Measurements from ENCODE around the gene SLC13A4.

The SLC13A4 gene

GRCh38 chr7:135761751-135762488 is 33.9 kb upstream of the SLC13A4 start:
- no peaks in the 10 kb centered on the region; the same call in 1 of the 2 replicates for H3K27me3 ChIP-seq (ENCODE audit: low read depth)
- no peak overlapping the region for H3K4me3 ChIP-seq
- DNase-seq (ENCODE audit: low spot score in 2 of 2) = no peak
- no peaks in the 10 kb centered on the region for H3K9me3 ChIP-seq
- no peaks in the 10 kb centered on the region for H3K4me1 ChIP-seq
- no peaks in the 10 kb centered on the region for H3K36me3 ChIP-seq (replicated peaks)
- in situ Hi-C loops (cut with MboI; ENCODE audit: low sequenced_read_pairs) = no loop called here

- Histone ChIP-seq H3K9me3 (no peaks in the 10 kb centered on the region), H3K4me3 (no peak overlapping the region), H3K27me3 (ENCODE audit: low read depth) (no peaks in the 10 kb centered on the region; the same call in 1 of the 2 replicates), H3K36me3 (replicated peaks) (no peaks in the 10 kb centered on the region), H3K4me1 (no peaks in the 10 kb centered on the region)
- DNase-seq (ENCODE audit: low spot score in 2 of 2) = no peak
- in situ Hi-C loops (cut with MboI; ENCODE audit: low sequenced_read_pairs) = no loop called here
These were observed 31.5 kb upstream of the SLC13A4 start for GRCh38 chr7:135759532-135759931.

DNA sequence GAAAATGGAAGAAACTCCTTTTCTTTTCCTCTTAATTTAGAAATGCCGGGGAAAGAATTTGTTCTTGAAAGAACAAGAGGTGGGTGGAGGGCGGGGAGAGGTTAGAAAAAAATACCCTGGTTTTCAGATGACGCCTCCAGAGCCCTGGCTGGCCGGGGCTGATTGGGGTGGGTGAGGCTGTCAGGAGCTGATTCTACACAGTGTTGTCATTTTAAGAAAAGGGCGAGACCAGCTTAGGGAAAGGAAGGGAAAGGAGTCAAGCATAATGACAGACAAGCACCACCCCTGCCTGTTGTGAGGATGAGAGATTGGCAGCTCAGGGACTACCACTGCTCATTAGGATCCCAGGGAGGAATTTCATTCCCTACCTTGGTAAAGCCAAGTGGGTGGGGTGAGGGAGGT is 30.5 kb upstream of the SLC13A4 start:
- Histone ChIP-seq H3K4me3 (no peak overlapping the region), H3K27me3 (ENCODE audit: low read depth) (no peaks in the 10 kb centered on the region; the same call in none of the 2 replicates), H3K36me3 (replicated peaks) (no peaks in the 10 kb centered on the region), H3K9me3 (no peaks in the 10 kb centered on the region), H3K4me1 (no peaks in the 10 kb centered on the region)
- DNase-seq (ENCODE audit: low spot score in 2 of 2) = no peak
- in situ Hi-C loops (cut with MboI; ENCODE audit: low sequenced_read_pairs) = no loop called here

GRCh38 chr7:135757719-135758411 is 29.9 kb upstream of the SLC13A4 start:
- Histone ChIP-seq H3K36me3 (replicated peaks) (no peaks in the 10 kb centered on the region), H3K9me3 (no peaks in the 10 kb centered on the region), H3K4me3 (no peak overlapping the region), H3K27me3 (ENCODE audit: low read depth) (no peaks in the 10 kb centered on the region; the same call in none of the 2 replicates), H3K4me1 (no peaks in the 10 kb centered on the region)
- in situ Hi-C loops (cut with MboI; ENCODE audit: low sequenced_read_pairs) = no loop called here
- no peak for DNase-seq (ENCODE audit: low spot score in 2 of 2)

DNA sequence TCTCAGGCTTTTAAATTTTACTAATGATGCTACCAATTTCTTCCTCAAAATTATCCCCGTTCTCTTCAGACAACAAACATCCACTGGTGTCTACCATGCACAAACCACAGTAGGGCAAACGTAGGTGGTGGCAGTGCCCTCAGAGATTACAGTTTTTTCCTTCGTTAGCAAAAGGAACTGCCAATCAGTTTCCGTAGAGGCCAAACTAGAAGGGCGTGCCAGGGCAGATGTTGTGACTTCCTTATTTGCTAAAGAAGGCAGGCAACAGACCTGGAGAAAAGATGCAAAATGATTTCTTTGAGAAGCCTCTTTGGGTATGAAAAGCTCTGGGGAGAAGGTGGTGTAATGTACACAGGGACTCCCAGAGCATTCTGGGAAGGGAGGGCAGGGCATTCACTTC is 28.2 kb upstream of the SLC13A4 start:
- H3K27me3 ChIP-seq (ENCODE audit: low read depth) = no peaks in the 10 kb centered on the region; the same call in none of the 2 replicates
- in situ Hi-C loops (cut with MboI; ENCODE audit: low sequenced_read_pairs) = no loop called here
- no peak overlapping the region for H3K4me3 ChIP-seq
- no peaks in the 10 kb centered on the region for H3K4me1 ChIP-seq
- no peaks in the 10 kb centered on the region for H3K9me3 ChIP-seq
- H3K36me3 ChIP-seq (replicated peaks) = no peaks in the 10 kb centered on the region
- no peak for DNase-seq (ENCODE audit: low spot score in 2 of 2)

GRCh38 chr7:135755351-135755753 is 27.4 kb upstream of the SLC13A4 start:
- DNase-seq (ENCODE audit: low spot score in 2 of 2) = no peak
- H3K27me3 ChIP-seq (ENCODE audit: low read depth) = no peaks in the 10 kb centered on the region; the same call in none of the 2 replicates
- no peaks in the 10 kb centered on the region for H3K9me3 ChIP-seq
- no peaks in the 10 kb centered on the region for H3K36me3 ChIP-seq (replicated peaks)
- no peaks in the 10 kb centered on the region for H3K4me1 ChIP-seq
- in situ Hi-C loops (cut with MboI; ENCODE audit: low sequenced_read_pairs) = no loop called here
- H3K4me3 ChIP-seq = no peak overlapping the region

- in situ Hi-C loops (cut with MboI; ENCODE audit: low sequenced_read_pairs) = no loop called here
- H3K9me3 ChIP-seq = no peaks in the 10 kb centered on the region
- DNase-seq (ENCODE audit: low spot score in 2 of 2) = no peak
- no peaks in the 10 kb centered on the region for H3K4me1 ChIP-seq
- H3K36me3 ChIP-seq (replicated peaks) = no peaks in the 10 kb centered on the region
- no peaks in the 10 kb centered on the region; the same call in 1 of the 2 replicates for H3K27me3 ChIP-seq (ENCODE audit: low read depth)
- no peak overlapping the region for H3K4me3 ChIP-seq
These were observed 25.8 kb upstream of the SLC13A4 start for GRCh38 chr7:135753616-135754413.

GRCh38 chr7:135748770-135749169 is 20.8 kb upstream of the SLC13A4 start, which contains the start of gene FAM180A:
Gene FAM180A (minus strand): TSS chr7:135748813. CDS start chr7:135748580, 233 bp downstream.
- Histone ChIP-seq H3K4me1 (no peaks in the 10 kb centered on the region), H3K36me3 (replicated peaks) (no peaks in the 10 kb centered on the region), H3K9me3 (no peaks in the 10 kb centered on the region), H3K4me3 (no peak within 1 kb of the TSS), H3K27me3 (ENCODE audit: low read depth) (no peaks in the 10 kb centered on the region; the same call in 1 of the 2 replicates)
- DNase-seq (ENCODE audit: low spot score in 2 of 2) = no peak
- in situ Hi-C loops (cut with MboI; ENCODE audit: low sequenced_read_pairs) = no loop called here

DNA sequence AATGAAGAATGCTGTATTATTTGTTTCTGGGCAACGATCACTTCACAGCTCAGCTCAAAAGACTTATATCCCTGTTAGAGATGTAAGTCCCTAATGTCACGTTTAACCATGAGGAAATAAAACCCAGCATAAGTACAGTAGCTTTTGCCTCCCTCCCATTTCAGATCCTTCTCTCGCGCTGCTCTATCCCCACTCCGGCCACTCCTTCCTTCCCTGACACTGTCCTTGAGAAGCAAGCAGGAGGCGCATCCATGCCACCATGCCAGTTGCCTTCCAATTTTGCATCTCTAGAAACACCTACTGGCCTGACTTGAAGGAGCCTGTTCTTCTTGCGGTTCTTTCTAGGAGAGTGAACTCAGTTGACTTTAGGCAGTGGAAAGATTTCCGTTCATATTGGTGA is 19.4 kb upstream of the SLC13A4 start:
- H3K27me3 ChIP-seq (ENCODE audit: low read depth) = no peaks in the 10 kb centered on the region
- no peak overlapping the region for H3K4me3 ChIP-seq
- no peaks in the 10 kb centered on the region for H3K36me3 ChIP-seq (replicated peaks)
- no peaks in the 10 kb centered on the region for H3K4me1 ChIP-seq
- DNase-seq (ENCODE audit: low spot score in 2 of 2) = no peak
- H3K9me3 ChIP-seq = no peaks in the 10 kb centered on the region
- in situ Hi-C loops (cut with MboI; ENCODE audit: low sequenced_read_pairs) = no loop called here

DNA sequence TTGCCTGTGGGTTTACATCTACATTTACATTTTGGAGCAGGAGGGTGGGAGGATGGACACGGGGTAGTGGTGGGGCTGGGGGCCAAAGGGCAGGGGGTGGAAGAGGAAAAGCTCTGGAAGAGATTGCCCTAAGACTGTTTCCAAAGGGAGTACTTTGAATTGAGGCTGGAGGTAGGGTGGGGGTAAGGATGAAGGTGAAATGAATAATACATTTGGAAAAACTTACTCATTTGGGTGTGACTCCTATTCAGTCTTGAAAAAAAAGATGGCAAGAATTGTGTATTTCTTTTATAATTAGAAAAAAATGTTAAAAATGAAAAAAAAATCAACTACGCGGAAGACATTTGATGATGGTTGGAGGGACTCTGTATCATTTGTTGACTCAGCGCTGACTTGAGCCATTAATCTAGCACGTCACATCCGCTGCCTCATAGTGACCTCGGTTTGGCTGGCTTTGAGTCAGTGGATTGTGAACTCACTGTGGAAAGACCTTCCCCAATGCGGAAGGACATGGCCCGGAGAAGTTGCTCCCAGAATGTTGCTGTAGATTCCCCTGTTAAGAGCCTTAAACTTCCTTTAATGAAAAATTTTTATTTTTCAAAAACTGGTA is 17.8 kb upstream of the SLC13A4 start:
- in situ Hi-C loops (cut with MboI; ENCODE audit: low sequenced_read_pairs) = no loop called here
- H3K27me3 ChIP-seq (ENCODE audit: low read depth) = no peaks in the 10 kb centered on the region
- H3K4me1 ChIP-seq = no peaks in the 10 kb centered on the region
- no peak overlapping the region for H3K4me3 ChIP-seq
- H3K9me3 ChIP-seq = no peaks in the 10 kb centered on the region
- H3K36me3 ChIP-seq (replicated peaks) = no peaks in the 10 kb centered on the region
- no peak for DNase-seq (ENCODE audit: low spot score in 2 of 2)

DNA sequence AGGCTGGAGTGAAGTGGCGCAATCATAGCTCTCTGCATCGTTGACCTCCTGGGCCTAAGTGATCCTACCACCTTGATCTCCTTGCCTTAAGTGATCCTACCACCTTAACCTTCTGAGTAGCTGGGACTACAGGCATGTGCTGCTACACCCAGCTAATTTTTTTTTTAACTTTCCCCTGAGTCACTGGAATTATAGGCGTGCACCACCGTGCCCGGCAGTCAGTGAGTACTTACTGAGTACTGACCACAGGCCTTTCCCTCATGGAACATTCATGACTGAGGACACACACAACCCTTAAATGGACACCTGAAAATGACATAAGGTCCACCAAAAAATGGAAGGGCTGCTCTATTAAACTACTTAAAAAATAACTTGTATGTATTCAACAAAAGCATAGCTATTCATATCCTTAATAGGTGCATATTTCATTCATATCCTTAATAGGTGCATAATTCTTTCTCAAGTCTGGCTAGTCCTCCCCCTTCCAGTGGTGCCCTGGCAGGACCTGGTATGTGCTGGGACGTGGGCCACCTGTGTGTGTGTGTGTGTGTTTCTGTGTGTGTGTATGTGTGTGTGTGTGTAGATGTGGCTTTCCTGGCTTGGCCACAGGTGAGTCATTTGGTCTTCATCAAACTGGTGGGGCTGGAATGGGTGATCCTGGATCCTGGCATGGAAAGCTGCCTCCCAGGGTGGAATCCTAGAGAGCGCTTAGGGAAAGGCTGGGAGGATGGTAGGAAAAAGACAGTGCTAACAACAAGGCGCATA is 17.1 kb upstream of the SLC13A4 start:
- Histone ChIP-seq H3K9me3 (no peaks in the 10 kb centered on the region), H3K4me3 (no peak overlapping the region), H3K4me1 (no peaks in the 10 kb centered on the region), H3K36me3 (replicated peaks) (no peaks in the 10 kb centered on the region), H3K27me3 (ENCODE audit: low read depth) (no peaks in the 10 kb centered on the region)
- in situ Hi-C loops (cut with MboI; ENCODE audit: low sequenced_read_pairs) = no loop called here
- DNase-seq (ENCODE audit: low spot score in 2 of 2) = no peak

GRCh38 chr7:135743907-135744731 is 16.1 kb upstream of the SLC13A4 start:
- Histone ChIP-seq H3K27me3 (ENCODE audit: low read depth) (no peaks in the 10 kb centered on the region), H3K4me1 (no peaks in the 10 kb centered on the region), H3K9me3 (no peaks in the 10 kb centered on the region), H3K36me3 (replicated peaks) (no peaks in the 10 kb centered on the region), H3K4me3 (no peak overlapping the region)
- in situ Hi-C loops (cut with MboI; ENCODE audit: low sequenced_read_pairs) = no loop called here
- no peak for DNase-seq (ENCODE audit: low spot score in 2 of 2)
